Cardiac muscle cell (in vitro differentiated cells and primary cell): ENCODE results near the gene PRKAG2. TPM values are rescaled to one million over a fixed set of nuclear protein-coding genes. Genes with fewer than 3 reads are reported as not detected.

Source experiments
- DNase-seq, 2 donors: peaks; one replicate each; pipeline versions ENCODE4 v3.0.0 to v3.0.0-alpha.2; 2010 to 2017; ENCODE audit warnings: low read depth in 1 of 2, low spot score in 1 of 2
- H3K27ac ChIP-seq: fragments of 200-600 bp; sonication (generic); 2 replicates; pipeline ENCODE4 v1.5.1; 2016
- H3K27me3 ChIP-seq: fragments of 200-600 bp; sonication (generic); 2 replicates; pipeline ENCODE4 v1.6.0; 2016; ENCODE audit warnings: control low read depth
- H3K36me3 ChIP-seq: fragments of 200-600 bp; sonication (generic); 2 replicates; pipeline ENCODE4 v1.5.1; 2016; ENCODE audit warnings: control low read depth
- H3K4me1 ChIP-seq: fragments of 200-600 bp; sonication (generic); 2 replicates; pipeline ENCODE4 v1.8.1; 2017; ENCODE audit warnings: low read depth, mild to moderate bottlenecking, mixed run types
- H3K4me3 ChIP-seq: fragments of 200-600 bp; sonication (generic); 2 replicates; pipeline ENCODE4 v1.5.1; 2016; ENCODE audit warnings: mild to moderate bottlenecking
- H3K9me3 ChIP-seq: fragments of 200-600 bp; sonication (generic); 2 replicates; pipeline ENCODE4 v1.5.1; 2017; ENCODE audit warnings: low read depth, mild to moderate bottlenecking, control low read depth
- CTCF ChIP-seq: IDR thresholded peaks from 2 replicates; pipeline ENCODE4 v1.5.1; 2012; ENCODE audit warnings: low read depth, mild to moderate bottlenecking, low read length
- polyA plus RNA-seq: library from polyadenylated mRNA; unstranded; fragments of >200 nt; fragmentation: Nextera tagmentation; extraction: Ambion mirVana; gene quantifications from 2 replicates; pipeline ENCODE4 v1.2.1, GENCODE V29; 2016
- total RNA-seq: library from RNA; depleted of rRNA; stranded (reverse); fragments of >200 nt; gene quantifications from 2 replicates; pipeline ENCODE4 v1.2.3, GENCODE V29; 2016

PRKAG2 gene
- total and polyA plus RNA-seq, 2 experiments from 2014 or later = 43.4 to 85.3 TPM

DNA sequence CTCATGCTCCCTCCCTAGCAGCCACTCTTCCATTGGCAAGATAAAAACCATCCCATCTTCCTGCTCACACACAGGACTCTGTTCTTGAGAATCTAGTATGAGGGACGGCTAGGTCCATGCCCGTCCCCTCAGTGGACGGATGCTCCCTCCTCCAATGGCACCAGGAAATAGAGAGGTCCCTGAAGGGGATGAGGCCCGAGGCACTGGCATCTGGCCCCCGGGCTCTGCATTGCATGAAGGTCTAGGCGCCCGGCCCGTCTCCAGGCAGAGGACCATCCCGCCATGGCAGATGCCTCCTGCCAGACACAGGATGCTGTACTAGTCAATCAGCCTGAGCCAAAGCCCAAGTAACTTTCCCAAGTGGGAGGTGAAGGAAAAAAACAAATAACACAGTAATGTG lies 15.0 kb downstream of the PRKAG2 start:
- DNase-seq = no peak
- no peak overlapping the region for H3K4me3 ChIP-seq
- no peak overlapping the region for H3K27ac ChIP-seq
- no peaks in the 10 kb centered on the region for H3K9me3 ChIP-seq
- no peaks in the 10 kb centered on the region for H3K36me3 ChIP-seq
- no peaks in the 10 kb centered on the region for H3K4me1 ChIP-seq
- H3K27me3 ChIP-seq = no peaks in the 10 kb centered on the region
- no peak for TF ChIP-seq CTCF

DNA sequence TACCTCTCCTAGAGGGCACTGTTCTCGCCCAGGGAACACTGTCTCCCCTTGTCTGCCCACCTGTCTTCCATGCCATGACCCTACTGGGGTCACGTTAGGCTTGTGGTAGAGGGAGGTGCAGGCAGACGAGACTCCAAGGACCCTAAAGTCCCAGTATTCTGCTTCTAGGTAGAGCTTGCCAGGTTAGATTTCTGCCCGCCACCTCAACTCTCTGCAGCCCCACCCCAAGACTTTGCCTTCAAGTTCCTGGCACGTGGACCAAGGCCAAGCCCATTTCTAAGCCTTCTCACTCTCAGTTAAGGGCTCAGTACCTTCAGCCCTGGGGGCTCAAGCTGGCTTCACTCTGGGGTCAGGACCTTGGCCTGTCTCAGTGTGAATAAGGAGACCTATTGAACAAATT lies 16.1 kb downstream of the PRKAG2 start:
- no peaks in the 10 kb centered on the region for H3K4me1 ChIP-seq
- no peaks in the 10 kb centered on the region for H3K36me3 ChIP-seq
- H3K27me3 ChIP-seq = no peaks in the 10 kb centered on the region
- H3K27ac ChIP-seq = no peak overlapping the region
- H3K4me3 ChIP-seq = no peak overlapping the region
- TF ChIP-seq CTCF = no peak
- H3K9me3 ChIP-seq = no peaks in the 10 kb centered on the region
- DNase-seq = no peak

DNA sequence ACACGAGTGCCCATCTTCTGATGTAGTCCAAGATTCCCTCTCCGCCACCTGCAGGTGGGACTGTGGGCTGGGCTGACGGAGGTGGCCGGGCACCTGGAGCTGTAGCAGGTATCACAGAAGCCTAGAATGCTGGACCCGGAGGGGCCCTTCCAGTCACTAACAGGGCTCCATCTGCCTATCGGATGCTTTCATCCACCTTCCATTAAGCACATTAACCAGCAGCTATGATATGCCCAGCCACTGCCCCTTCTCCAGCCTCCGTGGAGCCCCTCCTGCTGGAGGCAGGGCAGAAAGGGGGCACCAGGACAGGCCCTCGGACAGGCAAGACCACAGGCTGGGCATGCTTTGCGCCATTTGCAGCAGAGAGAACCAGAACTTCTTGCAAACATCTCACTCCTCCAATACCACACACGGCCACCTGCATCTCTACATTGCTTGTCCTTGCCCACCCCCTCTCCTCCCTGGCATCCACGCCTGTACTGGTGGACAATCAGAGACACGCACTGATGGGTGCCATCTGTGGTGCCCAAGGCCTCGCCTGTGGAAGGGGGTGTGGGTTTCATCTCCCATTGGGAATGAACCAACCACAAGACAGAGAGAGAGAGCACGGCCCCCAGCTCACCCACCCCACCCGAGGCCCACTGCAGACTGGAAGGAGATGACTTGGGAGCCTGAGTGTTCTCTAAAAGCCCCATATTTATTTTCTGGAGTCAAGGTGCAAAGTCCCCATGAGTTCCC lies 16.8 kb downstream of the PRKAG2 start:
- TF ChIP-seq CTCF = no peak
- no peaks in the 10 kb centered on the region for H3K27me3 ChIP-seq
- H3K4me1 ChIP-seq = no peaks in the 10 kb centered on the region
- H3K27ac ChIP-seq = no peak overlapping the region
- H3K4me3 ChIP-seq = no peak overlapping the region
- H3K36me3 ChIP-seq = no peaks in the 10 kb centered on the region
- no peak for DNase-seq
- no peaks in the 10 kb centered on the region for H3K9me3 ChIP-seq

DNA sequence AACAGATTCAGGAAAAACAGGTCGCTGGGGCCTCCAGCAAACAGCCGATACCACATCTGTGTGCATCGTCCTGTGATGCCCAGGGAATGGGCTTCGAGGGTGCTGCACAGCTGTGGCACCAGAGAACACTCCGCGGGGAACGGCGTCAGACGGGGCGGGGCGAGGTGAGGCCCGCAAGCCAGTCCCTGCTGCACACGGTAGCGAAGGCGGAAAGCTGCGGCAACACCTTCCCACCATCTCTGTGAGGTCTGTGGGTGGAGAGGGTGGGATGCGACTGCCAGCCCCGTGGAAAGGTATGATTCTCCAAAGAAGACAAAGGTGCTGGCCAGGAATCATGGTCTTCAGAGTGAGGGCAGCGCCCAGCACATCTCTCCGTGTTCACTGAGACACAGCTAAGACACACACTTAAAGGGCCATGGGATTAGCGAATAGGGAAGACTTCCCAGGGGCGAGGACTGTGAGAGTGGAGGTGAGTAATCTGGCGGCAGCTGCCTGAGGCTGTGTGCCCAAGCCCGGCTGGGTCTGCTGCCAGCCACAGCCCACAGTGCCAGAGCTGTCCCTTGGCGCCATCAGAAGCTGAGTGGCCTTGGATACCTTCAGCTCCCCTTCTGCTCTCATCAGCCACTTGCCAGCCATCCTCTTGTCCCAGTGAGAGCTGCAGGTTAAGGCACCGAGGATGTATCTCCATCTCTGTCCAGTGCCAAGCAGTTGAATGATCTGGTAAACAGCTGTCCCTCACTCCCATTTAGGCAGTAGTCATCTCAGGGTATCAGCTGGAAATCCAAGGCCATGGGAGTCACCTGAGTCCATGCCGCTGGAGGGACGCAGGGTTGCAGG lies 17.6 kb downstream of the PRKAG2 start:
- H3K27ac ChIP-seq = no peak overlapping the region
- no peak for DNase-seq
- no peak overlapping the region for H3K4me3 ChIP-seq
- no peak for TF ChIP-seq CTCF
- H3K4me1 ChIP-seq = no peaks in the 10 kb centered on the region
- H3K9me3 ChIP-seq = no peaks in the 10 kb centered on the region
- no peaks in the 10 kb centered on the region for H3K27me3 ChIP-seq
- H3K36me3 ChIP-seq = no peaks in the 10 kb centered on the region

DNA sequence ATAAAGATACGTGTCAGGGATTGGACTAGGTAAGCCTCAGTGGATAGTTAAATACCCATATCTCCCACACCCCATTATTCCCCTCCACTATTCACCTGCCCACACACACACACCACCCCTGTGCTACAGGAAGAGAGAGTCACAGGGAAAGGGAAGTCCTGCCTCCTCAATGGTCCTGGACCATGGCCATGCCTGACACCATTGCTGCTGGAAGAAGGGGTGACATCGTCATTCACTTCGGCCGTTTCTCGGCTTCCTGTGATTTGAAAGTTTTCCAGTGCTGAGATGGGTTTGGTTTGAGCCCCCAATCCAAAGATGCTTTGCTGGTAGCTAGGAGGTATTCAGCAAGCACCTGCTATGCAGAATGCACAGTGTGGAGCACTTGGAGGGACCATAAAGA lies 18.5 kb downstream of the PRKAG2 start:
- Histone ChIP-seq H3K4me3 (no peak overlapping the region), H3K27ac (no peak overlapping the region), H3K9me3 (no peaks in the 10 kb centered on the region), H3K36me3 (no peaks in the 10 kb centered on the region), H3K4me1 (no peaks in the 10 kb centered on the region), H3K27me3 (no peaks in the 10 kb centered on the region)
- no peak for DNase-seq
- TF ChIP-seq CTCF = no peak
